Activated naive CD4-positive, alpha-beta T cell treated with anti-CD3 and anti-CD28 coated beads for 36 hours (primary cell): ENCODE measurements around the gene FUT8. TPM values are rescaled to one million over a fixed set of nuclear protein-coding genes. Genes with fewer than 3 reads are reported as not detected.
A peak's percentile ranks its signal among the peaks of the same experiment; 100 is the strongest.
"Not testable (repeated sequence)": the region's sequence is repeated elsewhere in the genome, so short reads cannot be mapped to it uniquely, and the experiment has no call there.

Source experiments
- CTCF ChIA-PET: fragments of 350-600 bp; sonication (Branson Sonifier 250); formaldehyde crosslinking; loops from one replicate; lab custom pipeline; 2021; ENCODE audit warnings: antibody characterized with exemption; lab: Charles Lee
- DNase-seq: peaks from one replicate; pipeline ENCODE4 v3.0.0-alpha.2; 2020
- H3K27ac Mint-ChIP-seq: one replicate; pipeline ENCODE4 v1.8.0; 2021; ENCODE audit warnings: mild to moderate bottlenecking, mixed read lengths
- H3K27me3 Mint-ChIP-seq: one replicate; pipeline ENCODE4 v1.8.0; 2021; ENCODE audit warnings: low read depth, mixed read lengths
- H3K36me3 Mint-ChIP-seq: one replicate; pipeline ENCODE4 v1.8.0; 2021; ENCODE audit warnings: low read depth, mixed read lengths
- H3K4me1 Mint-ChIP-seq: one replicate; pipeline ENCODE4 v1.8.0; 2021; ENCODE audit warnings: low read depth, mixed read lengths
- H3K4me3 Mint-ChIP-seq: one replicate; pipeline ENCODE4 v1.8.0; 2021; ENCODE audit warnings: mild to moderate bottlenecking, moderate library complexity, mixed read lengths
- H3K9me3 Mint-ChIP-seq: one replicate; pipeline ENCODE4 v1.8.0; 2021; ENCODE audit warnings: mixed read lengths
- intact Hi-C: fragments of 100-400 bp; cut with micrococcal nuclease; formaldehyde crosslinking; loops from one replicate; pipeline ENCODE4 v1.15.1; 2023
- total RNA-seq, 2 experiments: library from RNA; stranded (reverse); gene quantifications; one replicate each; pipeline ENCODE4 v1.2.3, GENCODE V29; 2021

FUT8 gene
- total RNA-seq, 2 experiments from 2014 or later, result 34.6 to 38.7 TPM

GRCh38 chr14:65656554-65656953, 244.0 kb downstream of the FUT8 start:
- no peak overlapping the region for H3K4me3 Mint-ChIP-seq
- peaks cover 15% of the 10 kb centered on the region for H3K36me3 Mint-ChIP-seq
- intact Hi-C loops, result no loop called here
- no peak for DNase-seq
- H3K4me1 Mint-ChIP-seq, result no peaks in the 10 kb centered on the region
- no peaks in the 10 kb centered on the region for H3K27me3 Mint-ChIP-seq
- peaks cover 9% of the 10 kb centered on the region for H3K9me3 Mint-ChIP-seq
- CTCF ChIA-PET, result no interaction called here
- no peak overlapping the region for H3K27ac Mint-ChIP-seq

GRCh38 chr14:65658202-65658601, 245.7 kb downstream of the FUT8 start:
- DNase-seq, result no peak
- H3K4me3 Mint-ChIP-seq, result no peak overlapping the region
- CTCF ChIA-PET, result interaction anchor here (0.6 to 1.2 kb wide), 2 partner anchors 11 to 789 kb away, joined by 3 read pairs; no protein-coding TSS in a partner anchor
- no peaks in the 10 kb centered on the region for H3K27me3 Mint-ChIP-seq
- intact Hi-C loops, result no loop called here
- no peak overlapping the region for H3K27ac Mint-ChIP-seq
- peaks cover 9% of the 10 kb centered on the region for H3K9me3 Mint-ChIP-seq
- H3K36me3 Mint-ChIP-seq, result peaks cover 11% of the 10 kb centered on the region
- H3K4me1 Mint-ChIP-seq, result no peaks in the 10 kb centered on the region

- Mint-ChIP-seq H3K36me3 (peaks cover 2% of the 10 kb centered on the region), H3K4me3 (no peak overlapping the region), H3K27ac (no peak overlapping the region), H3K9me3 (no peaks in the 10 kb centered on the region), H3K27me3 (no peaks in the 10 kb centered on the region), H3K4me1 (no peaks in the 10 kb centered on the region)
- no peak for DNase-seq
- intact Hi-C loops, result no loop called here
- CTCF ChIA-PET, result interaction anchor here (1.6 kb wide), 1 partner anchor 163 kb away, joined by 3 read pairs; no protein-coding TSS in a partner anchor
Measured at GRCh38 chr14:65661865-65662264, 249.3 kb downstream of the FUT8 start.

- intact Hi-C loops, result no loop called here
- H3K9me3 Mint-ChIP-seq, result no peaks in the 10 kb centered on the region
- H3K36me3 Mint-ChIP-seq, result peaks cover 2% of the 10 kb centered on the region
- CTCF ChIA-PET, result interaction anchor here (1.1 kb wide), 1 partner anchor 15 kb away, joined by 4 read pairs; no protein-coding TSS in a partner anchor
- no peaks in the 10 kb centered on the region for H3K27me3 Mint-ChIP-seq
- H3K4me1 Mint-ChIP-seq, result no peaks in the 10 kb centered on the region
- no peak overlapping the region for H3K4me3 Mint-ChIP-seq
- DNase-seq, result no peak
- H3K27ac Mint-ChIP-seq, result no peak overlapping the region
Measured at GRCh38 chr14:65664436-65664835, 251.9 kb downstream of the FUT8 start.

GRCh38 chr14:65676361-65677014, 264.0 kb downstream of the FUT8 start:
- Mint-ChIP-seq H3K36me3 (peaks cover 1% of the 10 kb centered on the region), H3K27me3 (no peaks in the 10 kb centered on the region), H3K27ac (no peak overlapping the region), H3K4me3 (no peak overlapping the region), H3K4me1 (no peaks in the 10 kb centered on the region), H3K9me3 (no peaks in the 10 kb centered on the region)
- no peak for DNase-seq
- intact Hi-C loops, result no loop called here
- CTCF ChIA-PET, result interaction anchor here (0.6 kb wide), 2 partner anchors 114 to 947 kb away, joined by 4 to 5 read pairs; no protein-coding TSS in a partner anchor

GRCh38 chr14:65685572-65685971, 273.0 kb downstream of the FUT8 start:
- Mint-ChIP-seq H3K36me3 (peaks cover 20% of the 10 kb centered on the region), H3K27me3 (no peaks in the 10 kb centered on the region), H3K27ac (no peak overlapping the region), H3K4me1 (no peaks in the 10 kb centered on the region), H3K4me3 (no peak overlapping the region), H3K9me3 (peaks cover 5% of the 10 kb centered on the region)
- DNase-seq, result no peak
- CTCF ChIA-PET, result no interaction called here
- intact Hi-C loops, result no loop called here

- H3K4me3 Mint-ChIP-seq, result no peak overlapping the region
- no peaks in the 10 kb centered on the region for H3K27me3 Mint-ChIP-seq
- CTCF ChIA-PET, result no interaction called here
- H3K27ac Mint-ChIP-seq, result no peak overlapping the region
- peaks cover 5% of the 10 kb centered on the region for H3K9me3 Mint-ChIP-seq
- no peak for DNase-seq
- H3K4me1 Mint-ChIP-seq, result no peaks in the 10 kb centered on the region
- H3K36me3 Mint-ChIP-seq, result peaks cover 21% of the 10 kb centered on the region
- intact Hi-C loops, result no loop called here
Measured at GRCh38 chr14:65686761-65687160, 274.2 kb downstream of the FUT8 start.

GRCh38 chr14:65689070-65689469, 276.5 kb downstream of the FUT8 start:
- intact Hi-C loops, result no loop called here
- Mint-ChIP-seq H3K36me3 (peaks cover 24% of the 10 kb centered on the region), H3K4me3 (no peak overlapping the region), H3K9me3 (peaks cover 7% of the 10 kb centered on the region), H3K27me3 (no peaks in the 10 kb centered on the region), H3K27ac (no peak overlapping the region), H3K4me1 (no peaks in the 10 kb centered on the region)
- CTCF ChIA-PET, result no interaction called here
- no peak for DNase-seq

GRCh38 chr14:65692566-65692965, 280.0 kb downstream of the FUT8 start:
- DNase-seq, CTCF ChIA-PET, H3K4me3 Mint-ChIP-seq, H3K27me3 Mint-ChIP-seq, intact Hi-C loops, H3K27ac Mint-ChIP-seq, H3K9me3 Mint-ChIP-seq, H3K4me1 Mint-ChIP-seq: not testable (repeated sequence)
- peaks cover 20% of the 10 kb centered on the region for H3K36me3 Mint-ChIP-seq

GRCh38 chr14:65696801-65697200, 284.3 kb downstream of the FUT8 start:
- intact Hi-C loops, result no loop called here
- no peak for DNase-seq
- H3K36me3 Mint-ChIP-seq, result peaks cover 3% of the 10 kb centered on the region
- H3K4me1 Mint-ChIP-seq, result no peaks in the 10 kb centered on the region
- H3K27ac Mint-ChIP-seq, result no peak overlapping the region
- CTCF ChIA-PET, result interaction anchor here (0.7 kb wide), 1 partner anchor 34 kb away, joined by 3 read pairs; no protein-coding TSS in a partner anchor
- H3K9me3 Mint-ChIP-seq, result peaks cover 2% of the 10 kb centered on the region
- no peak overlapping the region for H3K4me3 Mint-ChIP-seq
- no peaks in the 10 kb centered on the region for H3K27me3 Mint-ChIP-seq

- H3K4me3 Mint-ChIP-seq, result no peak overlapping the region
- H3K4me1 Mint-ChIP-seq, result peaks cover 3% of the 10 kb centered on the region
- no peak overlapping the region for H3K27ac Mint-ChIP-seq
- intact Hi-C loops, result loop anchor here (10.0 kb wide), 3 partner anchors 221 to 1431 kb away; no protein-coding TSS in a partner anchor
- H3K36me3 Mint-ChIP-seq, result peaks cover 14% of the 10 kb centered on the region
- H3K9me3 Mint-ChIP-seq, result peaks cover 5% of the 10 kb centered on the region
- no peak for DNase-seq
- H3K27me3 Mint-ChIP-seq, result no peaks in the 10 kb centered on the region
- CTCF ChIA-PET, result interaction anchor here (0.6 kb wide), 2 partner anchors 121 to 250 kb away, joined by 3 to 5 read pairs; no protein-coding TSS in a partner anchor
Measured at GRCh38 chr14:65703521-65703920, 291.0 kb downstream of the FUT8 start.

- CTCF ChIA-PET, result interaction anchor here (0.6 kb wide), 1 partner anchor 249 kb away, joined by 3 read pairs; no protein-coding TSS in a partner anchor
- intact Hi-C loops, result loop anchor here (1.0 to 10.0 kb wide), 6 partner anchors 143 to 1431 kb away; partner anchors contain the start of gene MAX
- H3K9me3 Mint-ChIP-seq, result peaks cover 5% of the 10 kb centered on the region
- H3K27ac Mint-ChIP-seq, result no peak overlapping the region
- DNase-seq, result no peak
- H3K4me1 Mint-ChIP-seq, result peaks cover 4% of the 10 kb centered on the region
- H3K4me3 Mint-ChIP-seq, result no peak overlapping the region
- no peaks in the 10 kb centered on the region for H3K27me3 Mint-ChIP-seq
- H3K36me3 Mint-ChIP-seq, result peaks cover 16% of the 10 kb centered on the region
Measured at GRCh38 chr14:65703996-65704395, 291.5 kb downstream of the FUT8 start.

GRCh38 chr14:65704437-65704836, 291.9 kb downstream of the FUT8 start:
- Mint-ChIP-seq H3K27me3 (no peaks in the 10 kb centered on the region), H3K4me3 (no peak overlapping the region), H3K36me3 (peaks cover 16% of the 10 kb centered on the region), H3K4me1 (peaks cover 8% of the 10 kb centered on the region), H3K27ac (peak overlapping the region; percentile 62), H3K9me3 (peaks cover 5% of the 10 kb centered on the region)
- CTCF ChIA-PET, result interaction anchor here (2.0 kb wide), 1 partner anchor 120 kb away, joined by 5 read pairs; no protein-coding TSS in a partner anchor
- intact Hi-C loops, result loop anchor here (1.0 to 10.0 kb wide), 6 partner anchors 142 to 1430 kb away; partner anchors contain the start of gene MAX
- DNase-seq, result no peak
